Measurements from ENCODE around the gene E4F1. TPM values are rescaled to one million over a fixed set of nuclear protein-coding genes. Genes with fewer than 3 reads are reported as not detected.

The E4F1 gene
- total RNA-seq, 2 experiments from 2014 or later, result 31.8 to 33.8 TPM

- intact Hi-C loops (cut with DNase I, micrococcal nuclease), result no loop called here
- Mint-ChIP-seq H3K27me3 (no peaks in the 10 kb centered on the region), H3K4me1 (ENCODE audit: low read depth) (no peaks in the 10 kb centered on the region), H3K36me3 (ENCODE audit: low read depth) (peaks cover 9% of the 10 kb centered on the region), H3K4me3 (no peak overlapping the region), H3K27ac (no peak overlapping the region), H3K9me3 (no peaks in the 10 kb centered on the region)
- H3K4me3 ChIP-seq (ENCODE audit: low read length), result no peak overlapping the region
- no peak overlapping the region for H3K27ac ChIP-seq (ENCODE audit: low read depth in 1 of 2, low read length in 2 of 2)
- ChIA-PET POLR2A (no interaction called here), CTCF (no interaction called here)
- H3K27me3 ChIP-seq (ENCODE audit: control insufficient read depth in 1 of 2, insufficient read depth in 2 of 2, low read length in 2 of 2), result no peaks in the 10 kb centered on the region
- TF ChIP-seq CTCF (IDR thresholded peaks at IDR 0.05), result no peak
- peaks cover 33% of the 10 kb centered on the region for H3K36me3 ChIP-seq (ENCODE audit: insufficient read depth, low read length)
- no peaks in the 10 kb centered on the region for H3K4me1 ChIP-seq (ENCODE audit: insufficient read depth, low read length)
- no peaks in the 10 kb centered on the region for H3K9me3 ChIP-seq (ENCODE audit: control insufficient read depth in 1 of 2, insufficient read depth in 1 of 2, low read length in 2 of 2)
- ATAC-seq (ENCODE audit: poor library complexity), result no peak
- DNase-seq, result no peak
Measured at GRCh38 chr16:2177101-2177500, 46.3 kb upstream of the E4F1 start.

- ATAC-seq (ENCODE audit: poor library complexity), result no peak
- ChIA-PET POLR2A (no interaction called here), CTCF (no interaction called here)
- peaks cover 30% of the 10 kb centered on the region for H3K36me3 ChIP-seq (ENCODE audit: insufficient read depth, low read length)
- H3K4me1 ChIP-seq (ENCODE audit: insufficient read depth, low read length), result no peaks in the 10 kb centered on the region
- Mint-ChIP-seq H3K36me3 (ENCODE audit: low read depth) (peaks cover 9% of the 10 kb centered on the region), H3K27me3 (no peaks in the 10 kb centered on the region), H3K4me1 (ENCODE audit: low read depth) (no peaks in the 10 kb centered on the region), H3K4me3 (no peak overlapping the region), H3K27ac (no peak overlapping the region), H3K9me3 (no peaks in the 10 kb centered on the region)
- no peak for DNase-seq
- no peak overlapping the region for H3K27ac ChIP-seq (ENCODE audit: low read depth in 1 of 2, low read length in 2 of 2)
- no peaks in the 10 kb centered on the region for H3K9me3 ChIP-seq (ENCODE audit: control insufficient read depth in 1 of 2, insufficient read depth in 1 of 2, low read length in 2 of 2)
- H3K27me3 ChIP-seq (ENCODE audit: control insufficient read depth in 1 of 2, insufficient read depth in 2 of 2, low read length in 2 of 2), result no peaks in the 10 kb centered on the region
- intact Hi-C loops (cut with DNase I, micrococcal nuclease), result no loop called here
- no peak for TF ChIP-seq CTCF (IDR thresholded peaks at IDR 0.05)
- H3K4me3 ChIP-seq (ENCODE audit: low read length), result no peak overlapping the region
Measured at GRCh38 chr16:2177561-2177960, 45.8 kb upstream of the E4F1 start.

GRCh38 chr16:2178321-2179106, 44.9 kb upstream of the E4F1 start:
- H3K27me3 Mint-ChIP-seq, result no peaks in the 10 kb centered on the region
- no peak overlapping the region for H3K4me3 Mint-ChIP-seq
- peaks cover 27% of the 10 kb centered on the region for H3K36me3 ChIP-seq (ENCODE audit: insufficient read depth, low read length)
- peaks cover 9% of the 10 kb centered on the region for H3K36me3 Mint-ChIP-seq (ENCODE audit: low read depth)
- DNase-seq, result peak in 9 of 14 experiments; percentile 22 to 70 (median 39)
- ChIA-PET POLR2A (no interaction called here), CTCF (no interaction called here)
- no peak for TF ChIP-seq CTCF (IDR thresholded peaks at IDR 0.05)
- H3K4me3 ChIP-seq (ENCODE audit: low read length), result no peak overlapping the region
- H3K27me3 ChIP-seq (ENCODE audit: control insufficient read depth in 1 of 2, insufficient read depth in 2 of 2, low read length in 2 of 2), result no peaks in the 10 kb centered on the region
- H3K4me1 Mint-ChIP-seq (ENCODE audit: low read depth), result no peaks in the 10 kb centered on the region
- no peak overlapping the region for H3K27ac ChIP-seq (ENCODE audit: low read depth in 1 of 2, low read length in 2 of 2)
- intact Hi-C loops (cut with DNase I, micrococcal nuclease), result no loop called here
- H3K4me1 ChIP-seq (ENCODE audit: insufficient read depth, low read length), result no peaks in the 10 kb centered on the region
- H3K27ac Mint-ChIP-seq, result no peak overlapping the region
- H3K9me3 Mint-ChIP-seq, result no peaks in the 10 kb centered on the region
- no peaks in the 10 kb centered on the region for H3K9me3 ChIP-seq (ENCODE audit: control insufficient read depth in 1 of 2, insufficient read depth in 1 of 2, low read length in 2 of 2)
- peak; percentile 90 for ATAC-seq (ENCODE audit: poor library complexity)
